GM12878 (cell line): ENCODE data around the gene WBP11. TPM values are rescaled to one million over a fixed set of nuclear protein-coding genes. Genes with fewer than 3 reads are reported as not detected.

Experiments used
- ATAC-seq: fragments of 200-7000 bp; cut with Tn5 transposase; 3 replicates; pipeline ENCODE4 v1.9.1; 2020; ENCODE audit warnings: mild to moderate bottlenecking, moderate library complexity
- BruUV-seq: library from RNA; stranded (reverse); fragments of 400-500 nt; replicated peaks from 2 replicates; lab custom pipeline; 2021; lab: Mats Ljungman, UMichigan
- CTCF ChIA-PET: fragments of 300-600 bp; sonication (Branson Sonifier 250); formaldehyde crosslinking; extraction: SDS; loops from one replicate; lab custom pipeline; 2021; ENCODE audit warnings: inconsistent platforms; lab: Yijun Ruan, JAX
- POLR2A ChIA-PET: fragments of 350-600 bp; formaldehyde crosslinking; extraction: SDS; loops from one replicate; lab custom pipeline; 2021; ENCODE audit warnings: inconsistent platforms; lab: Charles Lee
- RAD21 ChIA-PET: fragments of 300-600 bp; sonication (Branson Sonifier 250); formaldehyde crosslinking; loops from one replicate; lab custom pipeline; 2023; ENCODE audit warnings: antibody characterized with exemption; ENCODE audit not compliant: unreplicated experiment; lab: Charles Lee
- SMC1A ChIA-PET: fragments of 300-600 bp; sonication (Branson Sonifier 250); formaldehyde crosslinking; loops from one replicate; lab custom pipeline; 2023; ENCODE audit not compliant: unreplicated experiment, uncharacterized antibody; lab: Charles Lee
- DNase-seq: peaks from one replicate; pipeline ENCODE4 v3.0.0-alpha.2; 2011; ENCODE audit warnings: low read depth, low spot score
- FAIRE-seq: peaks from 3 replicates; lab custom pipeline; 2011; peaks lifted over from hg19 to GRCh38; lab: Jason Lieb, UNC
- H2AFZ ChIP-seq: 2 replicates; pipeline ENCODE4 v1.6.0; 2011; ENCODE audit warnings: low read depth, low read length, control low read depth; ENCODE audit not compliant: control insufficient read depth
- H3K27ac ChIP-seq: 2 replicates; pipeline ENCODE4 v1.5.1; 2011; ENCODE audit warnings: control low read depth; ENCODE audit not compliant: control insufficient read depth, insufficient read depth
- H3K27me3 ChIP-seq, 2 experiments: replicated peaks in 1 of 2; 2 replicates each; pipeline versions ENCODE4 v1.6.0 to v1.6.1; 2011; ENCODE audit warnings: low read length in 1 of 2; ENCODE audit not compliant: control insufficient read depth in 2 of 2, insufficient read depth in 2 of 2
- H3K36me3 ChIP-seq, 2 experiments: 2 replicates each; pipeline ENCODE4 v1.5.1; 2011; ENCODE audit warnings: low read length in 1 of 2; ENCODE audit not compliant: control insufficient read depth in 2 of 2, insufficient read depth in 2 of 2
- H3K4me1 ChIP-seq: 2 replicates; pipeline ENCODE4 v1.6.1; 2011; ENCODE audit warnings: mild to moderate bottlenecking, low read length, moderate library complexity, mixed read lengths; ENCODE audit not compliant: control insufficient read depth, insufficient read depth
- H3K4me2 ChIP-seq: 2 replicates; pipeline ENCODE4 v1.6.0; 2011; ENCODE audit warnings: control low read depth; ENCODE audit not compliant: control insufficient read depth, insufficient read depth
- H3K4me3 ChIP-seq: fragments of 200-600 bp; sonication (generic); 2 replicates; pipeline ENCODE4 v1.5.1; 2016
- H3K79me2 ChIP-seq: 2 replicates; pipeline ENCODE4 v1.6.0; 2011; ENCODE audit warnings: low read length; ENCODE audit not compliant: control insufficient read depth, insufficient read depth
- H3K9ac ChIP-seq: 2 replicates; pipeline ENCODE4 v1.8.0; 2011; ENCODE audit warnings: low read length, control low read depth, mixed read lengths; ENCODE audit not compliant: control insufficient read depth, insufficient read depth
- H3K9me3 ChIP-seq: replicated peaks from 3 replicates; pipeline ENCODE4 v1.5.1; 2011; ENCODE audit warnings: mild to moderate bottlenecking, low read length; ENCODE audit not compliant: control insufficient read depth, insufficient read depth
- H4K20me1 ChIP-seq: 2 replicates; pipeline ENCODE4 v1.6.0; 2011; ENCODE audit not compliant: control insufficient read depth, insufficient read depth
- BCL3 ChIP-seq: IDR thresholded peaks from 2 replicates; pipeline ENCODE4 v1.6.1; 2011; ENCODE audit warnings: borderline replicate concordance, low read depth, mild to moderate bottlenecking, moderate library complexity, low read length; ENCODE audit not compliant: insufficient read depth, poor library complexity, severe bottlenecking
- EGR1 ChIP-seq, 2 experiments: IDR thresholded peaks; 1 replicate in 1 of 2; 2 replicates in 1 of 2; pipeline ENCODE4 v1.6.1; 2011 to 2012; ENCODE audit warnings: low read depth in 2 of 2, low read length in 2 of 2, borderline replicate concordance in 1 of 2, mild to moderate bottlenecking in 1 of 2, moderate library complexity in 1 of 2
- ELK1 ChIP-seq: IDR thresholded peaks from 2 replicates; pipeline ENCODE4 v1.6.1; 2012; ENCODE audit warnings: low read depth, low read length, improper control_type of control experiment
- FOXM1 ChIP-seq: IDR thresholded peaks from 2 replicates; pipeline ENCODE4 v1.6.1; 2012; ENCODE audit warnings: low read depth, mild to moderate bottlenecking, inconsistent platforms, low read length, moderate library complexity
- NKRF ChIP-seq: fragments of 450-650 bp; conservative IDR thresholded peaks from 2 replicates; pipeline ENCODE4 v1.6.1; 2017; ENCODE audit warnings: mild to moderate bottlenecking, moderate library complexity
- POLR2AphosphoS5 ChIP-seq: IDR thresholded peaks from 2 replicates; pipeline ENCODE4 v1.6.1; 2011; ENCODE audit warnings: mild to moderate bottlenecking, low read length, inconsistent platforms
- SUZ12 ChIP-seq: fragments of 200-600 bp; sonication (generic); IDR thresholded peaks from one replicate; pipeline ENCODE4 v1.6.1; 2018; ENCODE audit warnings: antibody characterized with exemption, mild to moderate bottlenecking; ENCODE audit not compliant: unreplicated experiment
- TCF7 ChIP-seq: IDR thresholded peaks from 2 replicates; pipeline ENCODE4 v1.6.1; 2014; ENCODE audit warnings: antibody characterized with exemption, borderline replicate concordance
- ZNF384 ChIP-seq: IDR thresholded peaks from 2 replicates; pipeline ENCODE4 v1.6.1; 2012; ENCODE audit warnings: low read depth, mild to moderate bottlenecking, low read length, improper control_type of control experiment, borderline replicate concordance
- WGBS: methylation state at CpG from one replicate; pipeline ENCODE4 v1.1.6; 2016; ENCODE audit warnings: low lambda C conversion rate; ENCODE audit not compliant: insufficient replicate concordance, insufficient coverage; ENCODE audit errors: missing lambda C conversion rate; 5-methylcytosine and 5-hydroxymethylcytosine counted together
- in situ Hi-C: fragments of 300-500 bp; cut with MboI; formaldehyde crosslinking; loops from 9 replicates; pipeline ENCODE4 v1.14.3; 2018; ENCODE audit warnings: mixed read lengths
- intact Hi-C: fragments of 100-400 bp; cut with micrococcal nuclease; formaldehyde crosslinking; loops from one replicate; pipeline ENCODE4 v1.14.2; 2022; ENCODE audit not compliant: unreplicated experiment
- polyA plus RNA-seq, 11 experiments: library from polyadenylated mRNA; depleted of rRNA in 4 of 11; unstranded in 6 of 11; stranded (reverse) in 5 of 11; fragments of >200 nt; fragmentation: Nextera tagmentation in 4 of 11; fragmentation: Illumina TruSeq in 1 of 11; extraction: Ambion mirVana in 4 of 11; extraction: Trizol in 1 of 11; gene quantifications; 1 replicate in 1 of 11; 2 replicates in 10 of 11; pipeline versions ENCODE4 v1.2.1 to v1.2.3, GENCODE V29; 2011 to 2016; ENCODE audit warnings: inconsistent platforms in 2 of 11, missing spikeins in 2 of 11, low read depth in 1 of 11
- total RNA-seq, 4 experiments: library from RNA; depleted of rRNA in 3 of 4; stranded (reverse); fragments of >200 nt in 3 of 4; fragmentation: Illumina TruSeq in 1 of 4; extraction: Trizol in 1 of 4; gene quantifications; 2 replicates each; pipeline versions ENCODE4 v1.2.1 to v1.2.3, GENCODE V29; 2013 to 2021

The WBP11 gene
- total and polyA plus RNA-seq, 10 of the 15 experiments (the other 5 are each of a cell fraction or from before 2014, with no cell fraction given): 11.5 to 107 (median 29.1) TPM

- TF ChIP-seq EGR1 (IDR thresholded peaks at IDR 0.05; ENCODE audit: borderline replicate concordance in 1 of 2, low read depth in 2 of 2, low read length in 2 of 2): no peak
- TF ChIP-seq NKRF: no peak
- TF ChIP-seq FOXM1: 0 out of 2 replicates have a peak, but pooled peaks have one; percentile 10
- no peak for TF ChIP-seq TCF7
- TF ChIP-seq ZNF384: no peak
- no peak for TF ChIP-seq ELK1
- TF ChIP-seq SUZ12: no peak
Observed at GRCh38 chr12:14768823-14769405, 34.4 kb downstream of the WBP11 start (continued).

- TF ChIP-seq BCL3 (no peak), POLR2AphosphoS5 (peak; percentile 43; the same call in 1 of the 2 replicates)
- Histone ChIP-seq H3K4me2 (peak overlapping the region; percentile 54), H3K36me3 (peaks cover 0 to 9% of the 10 kb centered on the region in 2 experiments; a peak in 2 of 4 replicates), H3K79me2 (peaks cover 57% of the 10 kb centered on the region), H3K27me3 (no peaks in the 10 kb centered on the region), H3K4me3 (peak overlapping the region; percentile 83), H3K9me3 (peaks cover 20% of the 10 kb centered on the region; the same call in 2 of the 3 replicates), H2AFZ (no peak overlapping the region), H3K9ac (no peak overlapping the region), H3K27ac (no peak overlapping the region), H3K4me1 (no peaks in the 10 kb centered on the region), H4K20me1 (no peaks in the 10 kb centered on the region)
- FAIRE-seq: no peak
- CTCF ChIA-PET: no interaction called here
- no peak for ATAC-seq
- WGBS: 80% methylated on average over 1 of the region's 1 CpG
- DNase-seq: no peak
- in situ Hi-C loops: loop anchor here (25.0 kb wide), 1 partner anchor 1870 kb away; no protein-coding TSS in a partner anchor
- SMC1A ChIA-PET: no interaction called here
- POLR2A ChIA-PET: no interaction called here
- RAD21 ChIA-PET: no interaction called here
- BruUV-seq: no TSS peak
- intact Hi-C loops: loop anchor here (5.0 kb wide), 1 partner anchor 145 kb away; no protein-coding TSS in a partner anchor
Observed at GRCh38 chr12:14767617-14768016, 35.7 kb downstream of the WBP11 start.
